GM12801 (cell line): ENCODE results near the gene PPP1R9B.

Experiments
- TF ChIP-seq, protein P1 (sequence below): IDR thresholded peaks from one replicate; pipeline ENCODE4 v1.5.1; 2011; ENCODE audit warnings: control low read depth; ENCODE audit not compliant: insufficient read length; ENCODE audit errors: extremely low read depth

Gene PPP1R9B

DNA sequence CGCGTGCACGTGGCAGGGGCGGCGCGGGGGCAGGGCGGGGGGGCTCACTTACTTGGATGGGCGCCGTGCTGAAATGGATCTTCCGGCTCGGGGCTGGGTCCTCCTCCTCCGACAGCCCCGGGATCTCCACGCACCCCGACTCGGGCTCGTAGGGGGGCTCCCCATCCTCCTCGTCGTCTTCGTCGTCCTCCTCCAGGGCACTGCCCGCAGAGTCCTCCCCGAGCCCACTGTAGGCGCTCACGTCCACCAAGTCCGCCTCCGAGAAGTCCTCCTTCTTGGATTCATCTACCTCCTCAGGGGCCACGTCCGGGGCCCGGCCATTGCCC, 1.4 kb downstream of the PPP1R9B start:
- TF ChIP-seq, protein P1, sequence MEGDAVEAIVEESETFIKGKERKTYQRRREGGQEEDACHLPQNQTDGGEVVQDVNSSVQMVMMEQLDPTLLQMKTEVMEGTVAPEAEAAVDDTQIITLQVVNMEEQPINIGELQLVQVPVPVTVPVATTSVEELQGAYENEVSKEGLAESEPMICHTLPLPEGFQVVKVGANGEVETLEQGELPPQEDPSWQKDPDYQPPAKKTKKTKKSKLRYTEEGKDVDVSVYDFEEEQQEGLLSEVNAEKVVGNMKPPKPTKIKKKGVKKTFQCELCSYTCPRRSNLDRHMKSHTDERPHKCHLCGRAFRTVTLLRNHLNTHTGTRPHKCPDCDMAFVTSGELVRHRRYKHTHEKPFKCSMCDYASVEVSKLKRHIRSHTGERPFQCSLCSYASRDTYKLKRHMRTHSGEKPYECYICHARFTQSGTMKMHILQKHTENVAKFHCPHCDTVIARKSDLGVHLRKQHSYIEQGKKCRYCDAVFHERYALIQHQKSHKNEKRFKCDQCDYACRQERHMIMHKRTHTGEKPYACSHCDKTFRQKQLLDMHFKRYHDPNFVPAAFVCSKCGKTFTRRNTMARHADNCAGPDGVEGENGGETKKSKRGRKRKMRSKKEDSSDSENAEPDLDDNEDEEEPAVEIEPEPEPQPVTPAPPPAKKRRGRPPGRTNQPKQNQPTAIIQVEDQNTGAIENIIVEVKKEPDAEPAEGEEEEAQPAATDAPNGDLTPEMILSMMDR, result no peak

DNA sequence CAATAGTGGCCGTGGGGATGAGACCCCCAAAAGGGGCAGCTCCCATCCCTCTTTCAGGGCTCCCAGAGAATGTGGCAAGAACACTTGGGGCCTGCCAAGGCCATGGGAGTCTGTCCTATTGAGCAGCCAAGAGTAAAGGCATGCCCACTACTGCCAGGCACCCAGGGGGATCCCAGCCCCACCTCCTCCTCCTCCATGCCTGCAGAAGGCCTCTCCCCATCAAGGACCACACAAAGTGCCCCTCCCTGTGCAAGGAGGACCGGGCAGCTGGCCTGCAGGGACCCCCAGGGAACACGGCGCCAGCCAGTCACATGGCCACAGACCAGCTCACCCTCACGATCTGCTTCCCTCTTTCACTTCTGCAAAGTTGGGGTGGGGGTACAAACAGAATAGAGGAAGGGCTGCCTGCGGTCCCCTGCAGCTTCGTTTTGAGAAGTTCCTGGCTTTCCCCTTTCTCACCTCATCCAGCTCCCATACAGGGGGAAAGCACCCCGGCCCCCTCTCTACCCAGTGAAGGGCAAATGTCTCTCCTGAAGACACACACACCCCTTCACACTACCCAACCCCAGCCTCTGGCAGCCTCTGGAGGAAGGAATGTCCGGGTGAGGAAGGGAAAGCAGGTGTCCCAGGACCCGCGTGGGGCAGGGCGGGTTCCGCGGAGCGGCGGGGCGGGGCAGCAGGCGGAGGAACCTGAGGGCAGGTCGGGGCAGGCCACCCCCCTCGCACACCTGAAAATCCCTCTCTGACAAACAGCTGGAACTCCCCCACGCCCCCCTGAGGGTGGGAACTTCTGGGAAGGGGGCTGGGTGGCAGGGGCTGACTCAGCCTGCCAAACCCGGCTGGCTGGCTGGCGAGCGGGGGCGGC, 2.0 kb downstream of the PPP1R9B start:
- TF ChIP-seq, protein P1, result no peak

- TF ChIP-seq, protein P1, result no peak
These were observed 2.6 kb downstream of the PPP1R9B start for GRCh38 chr17:50147841-50148225.

DNA sequence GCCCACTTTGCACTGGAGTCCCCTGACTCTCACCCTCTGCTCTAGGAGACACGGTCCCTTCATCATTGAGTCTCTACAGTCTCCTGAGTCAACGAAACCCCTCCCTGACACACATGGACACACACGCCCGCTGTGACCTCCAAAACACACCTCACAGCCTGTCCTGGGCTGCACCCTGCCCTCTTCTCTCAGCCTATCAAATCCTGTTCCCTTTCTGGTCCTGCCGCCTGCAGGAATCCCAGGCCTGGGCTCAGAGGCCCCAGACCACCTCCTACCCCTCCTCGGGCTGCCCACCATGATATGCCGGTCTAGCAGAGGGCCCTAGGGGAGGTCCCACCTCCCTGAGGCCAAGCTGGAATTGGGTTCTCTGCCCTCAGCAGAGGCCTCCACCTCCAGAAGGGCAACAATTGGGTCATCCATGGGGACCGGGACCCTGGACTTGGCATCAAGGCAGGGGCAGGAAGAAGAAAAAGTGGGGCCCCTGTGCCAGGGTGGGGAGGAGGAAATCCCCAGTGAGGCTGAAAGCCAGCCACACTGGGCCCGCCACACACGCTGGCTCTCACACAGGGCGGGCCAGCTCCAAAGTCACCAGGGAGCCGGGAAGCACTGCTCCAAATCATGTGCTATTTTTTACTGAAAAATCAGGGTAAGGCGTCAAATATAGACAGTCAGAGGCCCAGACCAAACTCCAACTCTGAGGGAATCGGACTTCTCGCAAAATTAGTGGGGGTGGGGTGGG, 3.4 kb downstream of the PPP1R9B start:
- TF ChIP-seq, protein P1, result no peak

DNA sequence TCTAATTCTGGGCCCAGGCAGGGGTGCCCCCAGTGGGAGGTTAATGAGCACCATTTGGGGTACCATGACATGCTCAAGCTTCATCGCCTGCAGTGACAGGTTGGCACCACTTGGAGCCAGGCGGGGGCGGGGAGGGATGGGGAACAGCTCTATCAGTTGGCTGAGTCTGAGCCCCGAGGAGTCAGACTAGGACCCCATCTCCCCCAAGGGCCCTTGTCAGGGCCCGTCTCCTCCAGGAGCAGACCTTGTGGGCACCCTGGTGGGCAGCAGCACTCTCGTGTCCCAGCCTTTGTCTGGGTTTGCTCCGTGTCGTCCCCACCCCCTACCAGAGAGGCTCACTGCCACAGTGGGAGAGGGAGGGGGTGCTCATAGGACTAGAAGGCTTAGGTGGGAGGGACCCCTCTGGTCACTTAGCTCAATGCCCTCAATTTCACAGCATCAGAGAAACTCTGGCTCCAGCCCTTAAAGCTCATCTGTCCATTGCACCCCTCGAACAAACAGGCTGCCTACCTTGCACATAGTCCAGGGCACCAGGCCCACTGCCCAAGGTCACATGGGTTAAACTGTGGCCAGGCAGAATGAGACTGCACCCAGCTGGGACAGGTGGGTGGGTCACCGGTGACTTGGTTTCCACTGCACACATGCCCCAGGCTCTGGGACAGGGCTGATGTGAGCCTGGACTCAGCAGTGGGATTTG, 4.1 kb downstream of the PPP1R9B start:
- TF ChIP-seq, protein P1, result no peak

DNA sequence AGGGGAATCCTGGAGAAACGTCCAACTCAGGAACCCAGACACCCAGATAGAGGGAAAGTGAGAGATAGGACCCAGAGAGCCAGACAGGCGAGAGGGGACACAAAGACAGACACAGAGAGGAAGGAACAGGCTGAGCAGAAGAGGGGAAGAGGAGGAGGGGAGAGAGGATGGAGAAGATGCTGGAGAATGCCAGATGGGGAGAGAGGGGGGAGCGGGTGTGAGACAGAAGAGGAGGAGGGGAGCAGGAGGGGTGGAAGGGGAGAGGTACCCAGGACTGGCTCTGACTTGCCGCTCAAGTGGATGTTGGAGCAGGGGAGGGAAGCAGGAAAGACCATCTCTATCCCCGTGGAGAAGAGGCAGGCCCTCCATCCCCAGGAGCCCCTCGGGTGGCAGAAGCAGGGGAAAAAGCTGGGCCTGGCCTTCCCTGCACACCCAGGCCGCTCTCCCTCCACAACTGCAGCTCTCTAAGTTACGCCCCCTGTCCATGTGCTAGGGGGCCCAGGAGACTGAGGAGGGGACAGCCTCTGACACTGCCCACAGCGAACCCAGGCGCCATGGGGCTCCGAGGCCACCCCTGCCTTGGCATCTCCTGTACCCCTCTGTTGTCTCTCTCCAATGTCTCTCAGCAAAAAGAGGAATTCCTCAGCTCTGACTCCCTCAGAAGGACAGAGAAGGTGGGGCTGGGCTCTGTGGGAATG, 4.8 kb downstream of the PPP1R9B start:
- TF ChIP-seq, protein P1, result no peak
